GM18517 (cell line): ENCODE measurements around the gene SESN1.

Experiments used
- ATAC-seq: cut with Tn5 transposase; IDR thresholded peaks from one replicate; pipeline ENCODE4 v1.9.1; 2021; ENCODE audit warnings: mild to moderate bottlenecking, moderate library complexity; ENCODE audit not compliant: unreplicated experiment

The SESN1 gene

DNA sequence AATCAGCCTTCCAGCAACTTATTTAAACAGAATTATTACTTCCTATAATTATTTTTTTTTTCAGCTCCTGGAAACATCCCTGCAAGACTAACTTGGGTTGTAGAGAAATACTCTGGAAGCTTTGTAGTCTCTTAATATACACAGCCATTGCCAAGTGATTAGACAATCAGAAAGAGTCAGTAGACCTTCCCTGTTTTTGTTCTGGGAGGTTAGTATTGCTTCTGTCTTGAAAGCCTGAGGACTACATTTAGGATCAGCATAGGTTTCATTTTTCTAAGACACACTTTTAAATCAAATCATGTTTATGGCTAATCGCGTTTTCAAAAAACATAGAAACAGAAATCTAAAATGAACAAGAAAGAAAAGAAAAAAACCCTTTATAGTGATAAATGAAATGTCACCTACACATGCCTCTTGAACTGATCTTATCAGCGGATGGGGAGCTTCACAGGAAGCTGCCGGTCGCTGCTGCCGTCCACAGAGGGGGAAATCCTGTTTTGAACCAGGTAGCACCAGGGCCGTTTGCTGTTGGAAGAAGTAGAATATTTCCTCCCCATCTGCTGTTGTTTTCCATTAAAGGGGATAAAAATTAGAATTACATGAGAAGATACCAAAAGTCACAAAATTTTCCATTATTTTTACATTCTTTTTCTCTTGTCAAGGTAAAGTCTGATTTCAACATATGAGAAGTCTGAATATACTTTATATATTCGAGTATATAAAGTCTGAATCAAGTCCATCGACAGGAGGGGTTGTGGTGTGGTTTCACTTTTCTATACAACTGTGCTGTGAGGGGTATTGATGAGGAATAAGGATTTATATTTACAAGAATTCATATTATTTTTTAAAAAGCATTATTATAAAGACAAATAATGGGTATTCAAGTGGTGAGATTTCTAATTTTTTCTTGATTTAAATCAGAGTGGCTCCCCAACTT is 151.8 kb downstream of the SESN1 start:
- no peak for ATAC-seq

GRCh38 chr6:108941859-108942258 is 152.8 kb downstream of the SESN1 start:
- ATAC-seq = no peak

DNA sequence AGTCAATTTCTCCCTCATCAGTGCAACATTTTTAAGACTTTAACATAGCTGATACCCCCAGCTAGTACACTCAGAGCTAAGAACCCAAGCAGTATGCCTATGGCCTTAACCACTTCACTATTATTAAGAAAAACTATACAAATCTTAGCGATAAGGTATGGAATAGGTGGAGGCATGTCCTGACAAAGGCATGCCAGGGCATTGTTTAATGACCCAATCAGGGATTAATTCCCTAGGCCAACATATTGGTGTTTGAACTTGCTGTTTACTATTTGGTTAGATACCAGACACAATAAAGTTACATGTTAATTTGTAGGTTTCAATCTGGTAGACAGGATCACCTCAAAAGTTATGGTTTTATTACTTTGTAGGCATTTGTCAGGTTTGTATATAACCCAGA is 153.4 kb downstream of the SESN1 start:
- ATAC-seq = no peak

DNA sequence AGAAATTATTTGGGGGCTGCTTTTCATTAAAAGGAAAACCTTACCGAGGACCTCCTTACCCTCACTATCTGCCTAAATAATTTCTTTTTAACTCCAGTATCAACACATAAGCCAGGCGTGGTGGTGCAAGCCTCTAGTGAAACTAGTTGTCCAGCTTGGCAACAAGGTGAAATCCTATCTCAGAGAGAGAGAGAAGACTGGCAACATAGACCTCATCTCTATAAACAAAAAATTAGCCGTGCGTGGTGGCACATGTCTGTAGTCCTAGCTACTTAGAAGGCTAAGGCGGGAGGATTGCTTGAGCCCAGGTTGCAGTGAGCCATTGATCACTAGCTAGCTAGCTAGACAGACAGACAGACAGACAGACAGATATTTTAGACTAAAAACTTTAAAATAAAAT is 153.9 kb downstream of the SESN1 start:
- no peak for ATAC-seq

DNA sequence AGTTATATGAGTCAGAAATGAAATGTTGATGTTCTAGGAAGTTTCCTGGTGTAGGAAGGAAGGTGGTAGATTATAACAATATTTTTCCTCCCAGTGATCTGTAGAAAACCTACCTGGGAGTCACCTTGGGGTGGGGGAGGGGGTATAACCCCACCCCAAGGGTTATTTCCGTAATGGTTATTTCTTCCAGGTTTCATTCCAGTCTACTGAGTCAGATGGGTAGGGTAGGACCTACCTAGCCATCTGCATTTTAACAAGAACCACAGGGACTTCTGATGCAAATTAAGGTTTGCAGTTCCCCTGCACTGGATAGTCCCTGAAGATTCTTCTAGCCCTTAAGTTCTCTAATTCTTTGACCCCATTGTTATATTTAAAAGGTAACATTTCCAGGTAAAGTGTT is 157.5 kb downstream of the SESN1 start:
- no peak for ATAC-seq
